DND-41 (cell line): ENCODE measurements around the gene VIPR1.

Experiments used
- ATAC-seq: fragments of 200-7000 bp; cut with Tn5 transposase; 3 replicates; pipeline ENCODE4 v1.9.1; 2021; ENCODE audit warnings: low read depth; ENCODE audit not compliant: insufficient read depth
- DNase-seq: peaks from one replicate; pipeline ENCODE4 v3.0.0-alpha.2; 2020
- H2AFZ ChIP-seq: 2 replicates; pipeline ENCODE4 v1.6.0; 2012; ENCODE audit warnings: low read depth, low read length
- H3K27ac ChIP-seq: 2 replicates; pipeline ENCODE4 v1.5.1; 2012; ENCODE audit warnings: low read length, inconsistent platforms
- H3K27me3 ChIP-seq: fragments of 200-600 bp; sonication (generic); 2 replicates; pipeline ENCODE4 v1.6.0; 2012; ENCODE audit warnings: low read length, mild to moderate bottlenecking, inconsistent platforms; ENCODE audit not compliant: insufficient read depth, poor library complexity
- H3K36me3 ChIP-seq: 2 replicates; pipeline ENCODE4 v1.5.1; 2012; ENCODE audit warnings: low read length, inconsistent platforms; ENCODE audit not compliant: insufficient read depth
- H3K4me1 ChIP-seq: 2 replicates; pipeline ENCODE4 v1.5.1; 2012; ENCODE audit warnings: mild to moderate bottlenecking, low read length; ENCODE audit not compliant: insufficient read depth
- H3K4me2 ChIP-seq: 2 replicates; pipeline ENCODE4 v1.6.0; 2012; ENCODE audit warnings: mild to moderate bottlenecking, moderate library complexity, low read length, inconsistent platforms; ENCODE audit not compliant: insufficient read depth
- H3K4me3 ChIP-seq, 2 experiments: fragments of 200-600 bp in 1 of 2; shearing (Covaris generic) in 1 of 2; 2 replicates each; pipeline ENCODE4 v1.5.1; 2012 to 2016; ENCODE audit warnings: inconsistent platforms in 2 of 2, low read length in 2 of 2, mild to moderate bottlenecking in 2 of 2, low read depth in 1 of 2, moderate library complexity in 1 of 2
- H3K79me2 ChIP-seq: 2 replicates; pipeline ENCODE4 v1.6.0; 2012; ENCODE audit warnings: low read length, inconsistent platforms; ENCODE audit not compliant: insufficient read depth
- H3K9ac ChIP-seq: 2 replicates; pipeline ENCODE4 v1.6.0; 2012; ENCODE audit warnings: low read depth, mild to moderate bottlenecking, inconsistent platforms, low read length, moderate library complexity
- H3K9me3 ChIP-seq: 2 replicates; pipeline ENCODE4 v1.5.1; 2012; ENCODE audit warnings: low read length, moderate library complexity, mild to moderate bottlenecking, inconsistent platforms; ENCODE audit not compliant: insufficient read depth, severe bottlenecking
- H4K20me1 ChIP-seq: 2 replicates; pipeline ENCODE4 v1.6.0; 2012; ENCODE audit warnings: low read length; ENCODE audit not compliant: insufficient read depth
- CTCF ChIP-seq: IDR thresholded peaks from 2 replicates; pipeline ENCODE4 v1.5.1; 2012; ENCODE audit warnings: borderline replicate concordance, low read length, moderate library complexity, mild to moderate bottlenecking; ENCODE audit not compliant: poor library complexity, severe bottlenecking; ENCODE audit errors: extremely low read depth
- EZH2 ChIP-seq: IDR thresholded peaks from 3 replicates; pipeline ENCODE4 v1.6.1; 2012; ENCODE audit warnings: borderline replicate concordance, low read depth, mild to moderate bottlenecking, moderate library complexity, low read length, inconsistent platforms; ENCODE audit not compliant: severe bottlenecking

The VIPR1 gene

GRCh38 chr3:42537350-42537749 is 34.9 kb downstream of the VIPR1 start:
- no peak for ATAC-seq
- H3K9ac ChIP-seq, result no peak overlapping the region
- no peak overlapping the region for H3K4me3 ChIP-seq
- no peaks in the 10 kb centered on the region for H3K79me2 ChIP-seq
- TF ChIP-seq CTCF, result no peak
- TF ChIP-seq EZH2, result no peak
- H3K4me1 ChIP-seq, result no peaks in the 10 kb centered on the region
- H3K4me2 ChIP-seq, result no peak overlapping the region
- DNase-seq, result no peak
- no peaks in the 10 kb centered on the region for H3K9me3 ChIP-seq
- H3K36me3 ChIP-seq, result no peaks in the 10 kb centered on the region
- no peak overlapping the region for H2AFZ ChIP-seq
- H4K20me1 ChIP-seq, result peaks cover 3% of the 10 kb centered on the region; the same call in 1 of the 2 replicates
- no peaks in the 10 kb centered on the region for H3K27me3 ChIP-seq
- no peak overlapping the region for H3K27ac ChIP-seq

- Histone ChIP-seq H3K9me3 (no peaks in the 10 kb centered on the region), H3K27me3 (no peaks in the 10 kb centered on the region), H3K36me3 (no peaks in the 10 kb centered on the region), H3K4me1 (no peaks in the 10 kb centered on the region), H3K27ac (no peak overlapping the region), H3K4me2 (no peak overlapping the region), H4K20me1 (peaks cover 3% of the 10 kb centered on the region; the same call in 1 of the 2 replicates), H3K9ac (no peak overlapping the region), H2AFZ (no peak overlapping the region), H3K79me2 (no peaks in the 10 kb centered on the region), H3K4me3 (no peak overlapping the region)
- peak; percentile 38 for DNase-seq
- TF ChIP-seq EZH2, result no peak
- TF ChIP-seq CTCF, result peak; percentile 72
- ATAC-seq, result peak; percentile 64
These were observed 37.6 kb downstream of the VIPR1 start for GRCh38 chr3:42539871-42540714.

- no peak for DNase-seq
- H3K4me3 ChIP-seq, result no peak overlapping the region
- H4K20me1 ChIP-seq, result peaks cover 3% of the 10 kb centered on the region; the same call in 1 of the 2 replicates
- TF ChIP-seq EZH2, result no peak
- TF ChIP-seq CTCF, result no peak
- no peaks in the 10 kb centered on the region for H3K9me3 ChIP-seq
- H3K4me1 ChIP-seq, result no peaks in the 10 kb centered on the region
- no peak for ATAC-seq
- no peaks in the 10 kb centered on the region for H3K27me3 ChIP-seq
- H2AFZ ChIP-seq, result no peak overlapping the region
- no peak overlapping the region for H3K9ac ChIP-seq
- no peaks in the 10 kb centered on the region for H3K36me3 ChIP-seq
- H3K4me2 ChIP-seq, result no peak overlapping the region
- no peaks in the 10 kb centered on the region for H3K79me2 ChIP-seq
- no peak overlapping the region for H3K27ac ChIP-seq
These were observed 38.6 kb downstream of the VIPR1 start for GRCh38 chr3:42541079-42541478.
